DMS53 treated with DMSO at 0.1 percent for 48 hours (cell line): Measurements from ENCODE around the gene ARID3C.

Source experiments
- DNase-seq: peaks from one replicate; lab custom pipeline; 2025; ENCODE audit not compliant: unreplicated experiment; lab: John Stamatoyannopoulos, UW

Gene ARID3C

GRCh38 chr9:34599546-34599945, 29.3 kb downstream of the ARID3C start:
- DNase-seq: no peak

GRCh38 chr9:34594177-34594576, 34.7 kb downstream of the ARID3C start:
- no peak for DNase-seq

- no peak for DNase-seq
These were observed 35.8 kb downstream of the ARID3C start for GRCh38 chr9:34592895-34593601.

- DNase-seq: no peak
These were observed 36.7 kb downstream of the ARID3C start for GRCh38 chr9:34591917-34592866.

- DNase-seq: peak; percentile 11
These were observed 37.5 kb downstream of the ARID3C start for GRCh38 chr9:34591248-34591916.

GRCh38 chr9:34590381-34591247, 38.3 kb downstream of the ARID3C start:
- DNase-seq: peak; percentile 15

GRCh38 chr9:34589636-34590380, 39.1 kb downstream of the ARID3C start, which contains the start of gene CNTFR:
Gene CNTFR (minus strand): TSS chr9:34589724. CDS start chr9:34568981, 20,743 bp downstream.
- no peak for DNase-seq

GRCh38 chr9:34588671-34589635, 39.9 kb downstream of the ARID3C start:
- no peak for DNase-seq

GRCh38 chr9:34587271-34587670, 41.6 kb downstream of the ARID3C start:
- no peak for DNase-seq

GRCh38 chr9:34585946-34586669, 42.8 kb downstream of the ARID3C start:
- DNase-seq: no peak

- no peak for DNase-seq
These were observed 43.9 kb downstream of the ARID3C start for GRCh38 chr9:34584970-34585369.

- no peak for DNase-seq
These were observed 46.1 kb downstream of the ARID3C start for GRCh38 chr9:34582787-34583186.

- no peak for DNase-seq
These were observed 47.5 kb downstream of the ARID3C start for GRCh38 chr9:34581318-34581717.

GRCh38 chr9:34580358-34580757, 48.5 kb downstream of the ARID3C start:
- DNase-seq: no peak

GRCh38 chr9:34579808-34580163, 49.1 kb downstream of the ARID3C start:
- no peak for DNase-seq

GRCh38 chr9:34579104-34579807, 49.6 kb downstream of the ARID3C start:
- no peak for DNase-seq
